Loucy (cell line): ENCODE data around the gene GLO1.

Source experiments
- H2AFZ ChIP-seq: fragments of 200-600 bp; sonication (generic); 2 replicates; pipeline ENCODE4 v1.6.0; 2016; ENCODE audit warnings: antibody characterized with exemption, mild to moderate bottlenecking, low read length, moderate library complexity
- H3F3A ChIP-seq: fragments of 200-600 bp; 2 replicates; pipeline ENCODE4 v1.6.0; 2016; ENCODE audit warnings: antibody characterized with exemption, low read depth, mild to moderate bottlenecking
- H3K27me3 ChIP-seq: fragments of 200-600 bp; sonication (generic); 2 replicates; pipeline ENCODE4 v1.6.1; 2014; ENCODE audit warnings: low read length, mild to moderate bottlenecking; ENCODE audit not compliant: insufficient read depth, poor library complexity, severe bottlenecking
- H3K36me3 ChIP-seq: fragments of 200-600 bp; sonication (generic); 2 replicates; pipeline ENCODE4 v1.6.1; 2016; ENCODE audit warnings: low read length; ENCODE audit not compliant: insufficient read depth
- H3K4me1 ChIP-seq: fragments of 200-600 bp; sonication (generic); 2 replicates; pipeline ENCODE4 v1.5.1; 2014; ENCODE audit warnings: low read length, mild to moderate bottlenecking; ENCODE audit not compliant: insufficient read depth, poor library complexity, severe bottlenecking
- H3K4me2 ChIP-seq: fragments of 200-600 bp; sonication (generic); 2 replicates; pipeline ENCODE4 v1.6.0; 2014; ENCODE audit warnings: antibody characterized with exemption, low read length, low read depth, mild to moderate bottlenecking; ENCODE audit not compliant: poor library complexity, severe bottlenecking
- H3K4me3 ChIP-seq: fragments of 200-600 bp; sonication (generic); 2 replicates; pipeline ENCODE4 v1.5.1; 2014; ENCODE audit warnings: low read length, mild to moderate bottlenecking, mixed read lengths; ENCODE audit not compliant: poor library complexity, severe bottlenecking
- H3K79me2 ChIP-seq: fragments of 200-600 bp; sonication (generic); 2 replicates; pipeline ENCODE4 v1.6.1; 2014; ENCODE audit warnings: low read length; ENCODE audit not compliant: insufficient read depth
- H3K9ac ChIP-seq: fragments of 200-600 bp; sonication (generic); 2 replicates; pipeline ENCODE4 v1.6.0; 2014; ENCODE audit warnings: mild to moderate bottlenecking, low read depth, low read length, moderate library complexity; ENCODE audit not compliant: poor library complexity, severe bottlenecking
- H3K9me2 ChIP-seq: fragments of 200-600 bp; sonication (generic); replicated peaks from 2 replicates; pipeline ENCODE4 v1.6.1; 2016; ENCODE audit warnings: low read depth, low read length, mixed read lengths
- H3K9me3 ChIP-seq: fragments of 200-600 bp; sonication (generic); 2 replicates; pipeline ENCODE4 v1.6.1; 2014; ENCODE audit warnings: mild to moderate bottlenecking, antibody characterized with exemption, low read length, low read depth; ENCODE audit not compliant: insufficient read depth
- H4K20me1 ChIP-seq: fragments of 200-600 bp; sonication (generic); 2 replicates; pipeline ENCODE4 v1.6.0; 2014; ENCODE audit warnings: antibody characterized with exemption, low read length, mild to moderate bottlenecking; ENCODE audit not compliant: insufficient read depth, poor library complexity, severe bottlenecking
- CTCF ChIP-seq: fragments of 200-600 bp; sonication (generic); conservative IDR thresholded peaks from 2 replicates; pipeline ENCODE4 v1.5.1; 2014; ENCODE audit warnings: mild to moderate bottlenecking, antibody characterized with exemption, low read length
- EZH2phosphoT487 ChIP-seq: fragments of 200-600 bp; IDR thresholded peaks from 2 replicates; pipeline ENCODE4 v1.6.1; 2018; ENCODE audit warnings: antibody characterized with exemption, mild to moderate bottlenecking, moderate library complexity, borderline replicate concordance

The GLO1 gene

GRCh38 chr6:38696345-38696744 is 6.6 kb downstream of the GLO1 start:
- Histone ChIP-seq H3K9me3 (no peaks in the 10 kb centered on the region), H3K9ac (no peak overlapping the region), H3K4me3 (no peak overlapping the region), H3K36me3 (no peaks in the 10 kb centered on the region), H2AFZ (no peak overlapping the region), H3K9me2 (no peaks in the 10 kb centered on the region), H3K27me3 (no peaks in the 10 kb centered on the region), H3F3A (no peaks in the 10 kb centered on the region), H3K4me2 (peak overlapping the region; percentile 55), H3K4me1 (peaks cover 34% of the 10 kb centered on the region), H4K20me1 (peaks cover 25% of the 10 kb centered on the region), H3K79me2 (peaks cover 75% of the 10 kb centered on the region)
- no peak for TF ChIP-seq CTCF

- no peaks in the 10 kb centered on the region for H3K27me3 ChIP-seq
- no peaks in the 10 kb centered on the region for H3F3A ChIP-seq
- no peak overlapping the region for H3K9ac ChIP-seq
- peaks cover 23% of the 10 kb centered on the region for H4K20me1 ChIP-seq
- H3K9me3 ChIP-seq = no peaks in the 10 kb centered on the region
- no peak overlapping the region for H2AFZ ChIP-seq
- H3K4me3 ChIP-seq = no peak overlapping the region
- H3K4me1 ChIP-seq = peaks cover 30% of the 10 kb centered on the region
- H3K9me2 ChIP-seq = no peaks in the 10 kb centered on the region
- H3K4me2 ChIP-seq = peak overlapping the region; percentile 55
- H3K36me3 ChIP-seq = no peaks in the 10 kb centered on the region
- peaks cover 71% of the 10 kb centered on the region for H3K79me2 ChIP-seq
- TF ChIP-seq EZH2phosphoT487 = no peak
Observed at GRCh38 chr6:38695933-38696332, 7.0 kb downstream of the GLO1 start.

DNA sequence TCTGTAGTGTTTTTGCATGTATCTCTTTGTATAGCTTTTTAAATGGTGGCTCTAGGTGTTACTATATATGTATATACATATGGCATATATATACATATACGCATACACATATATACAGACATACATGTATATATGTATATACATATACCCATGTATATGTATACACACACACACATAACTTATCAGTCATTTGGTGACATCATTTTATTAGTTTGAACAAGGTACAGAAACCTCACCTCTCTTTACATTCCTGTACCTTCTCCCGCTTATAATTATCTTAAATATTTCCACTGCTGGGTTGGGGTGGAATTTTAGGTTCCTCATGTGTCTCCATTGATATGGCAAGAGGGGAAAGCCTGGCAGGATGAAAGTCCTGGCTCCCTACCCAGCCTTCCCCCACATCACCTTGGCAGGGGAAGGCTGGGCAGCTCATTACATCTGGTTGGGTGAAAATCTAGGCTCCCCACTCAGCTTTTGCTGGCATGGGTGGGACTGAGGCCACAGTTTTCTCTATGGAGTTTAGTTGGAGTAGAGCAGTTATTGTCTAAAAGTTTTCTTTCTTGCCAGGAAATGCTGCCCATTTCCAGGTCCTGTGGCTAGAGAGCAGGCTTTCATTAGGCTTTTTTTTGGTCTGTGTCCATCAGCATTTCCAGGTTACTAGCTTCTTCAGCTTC is 7.6 kb downstream of the GLO1 start:
- Histone ChIP-seq H3F3A (no peaks in the 10 kb centered on the region), H3K9me2 (no peaks in the 10 kb centered on the region), H3K79me2 (peaks cover 65% of the 10 kb centered on the region), H2AFZ (no peak overlapping the region), H3K9me3 (no peaks in the 10 kb centered on the region), H3K36me3 (no peaks in the 10 kb centered on the region), H3K27me3 (no peaks in the 10 kb centered on the region), H3K9ac (no peak overlapping the region), H3K4me2 (no peak overlapping the region), H3K4me3 (no peak overlapping the region), H4K20me1 (peaks cover 23% of the 10 kb centered on the region), H3K4me1 (peaks cover 30% of the 10 kb centered on the region)
- TF ChIP-seq CTCF (no peak), EZH2phosphoT487 (no peak)

- Histone ChIP-seq H3K27me3 (no peaks in the 10 kb centered on the region), H3K79me2 (peaks cover 50% of the 10 kb centered on the region), H3K9me3 (no peaks in the 10 kb centered on the region), H3F3A (no peaks in the 10 kb centered on the region), H3K4me1 (peaks cover 6% of the 10 kb centered on the region), H3K4me3 (no peak overlapping the region), H2AFZ (no peak overlapping the region), H4K20me1 (peaks cover 34% of the 10 kb centered on the region), H3K9ac (no peak overlapping the region), H3K4me2 (no peak overlapping the region), H3K9me2 (no peaks in the 10 kb centered on the region), H3K36me3 (peaks cover 15% of the 10 kb centered on the region)
- no peak for TF ChIP-seq EZH2phosphoT487
- TF ChIP-seq CTCF = 0 out of 2 replicates have a peak, but pooled peaks have one; percentile 30
Observed at GRCh38 chr6:38688579-38689087, 14.3 kb downstream of the GLO1 start.
